GM21528 (cell line): ENCODE measurements around the gene POLR1H.

Experiments
- ATAC-seq: cut with Tn5 transposase; IDR thresholded peaks from one replicate; pipeline ENCODE4 v1.9.1; 2021; ENCODE audit warnings: mild to moderate bottlenecking, moderate library complexity; ENCODE audit not compliant: unreplicated experiment, low FRiP score

The POLR1H gene

DNA sequence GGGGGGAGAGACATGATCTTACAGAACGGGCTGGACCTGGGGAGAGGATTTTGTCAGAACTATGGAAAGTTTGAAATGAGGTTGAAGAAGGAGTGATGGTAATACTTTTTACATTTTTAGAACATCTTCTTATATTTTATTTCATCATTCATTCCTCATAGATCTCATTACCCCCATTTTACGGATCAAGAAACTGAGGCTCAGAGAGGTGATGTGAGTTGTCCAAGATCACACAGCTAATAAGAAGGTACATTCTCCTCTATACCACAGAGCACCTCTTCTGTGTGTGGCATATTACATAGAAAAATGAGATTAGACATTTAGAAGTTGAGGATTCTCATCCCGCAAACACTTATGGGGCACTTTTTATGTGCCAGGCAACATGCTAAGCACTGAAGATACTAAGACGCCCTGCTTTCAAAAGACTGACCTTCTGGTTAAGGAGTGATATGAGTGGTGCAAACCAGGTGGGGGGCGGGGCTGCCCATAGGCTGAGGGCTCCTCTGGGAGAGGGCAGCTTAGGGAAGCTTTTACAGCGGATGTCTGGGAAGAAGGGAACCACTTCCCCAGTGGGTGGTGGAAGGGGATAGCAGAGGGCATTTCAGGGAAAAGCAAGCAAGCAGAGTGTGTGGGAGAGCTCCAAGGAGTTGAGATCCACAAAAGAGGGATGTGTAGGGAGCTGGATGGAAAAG lies 31.9 kb downstream of the POLR1H start:
- no peak for ATAC-seq

DNA sequence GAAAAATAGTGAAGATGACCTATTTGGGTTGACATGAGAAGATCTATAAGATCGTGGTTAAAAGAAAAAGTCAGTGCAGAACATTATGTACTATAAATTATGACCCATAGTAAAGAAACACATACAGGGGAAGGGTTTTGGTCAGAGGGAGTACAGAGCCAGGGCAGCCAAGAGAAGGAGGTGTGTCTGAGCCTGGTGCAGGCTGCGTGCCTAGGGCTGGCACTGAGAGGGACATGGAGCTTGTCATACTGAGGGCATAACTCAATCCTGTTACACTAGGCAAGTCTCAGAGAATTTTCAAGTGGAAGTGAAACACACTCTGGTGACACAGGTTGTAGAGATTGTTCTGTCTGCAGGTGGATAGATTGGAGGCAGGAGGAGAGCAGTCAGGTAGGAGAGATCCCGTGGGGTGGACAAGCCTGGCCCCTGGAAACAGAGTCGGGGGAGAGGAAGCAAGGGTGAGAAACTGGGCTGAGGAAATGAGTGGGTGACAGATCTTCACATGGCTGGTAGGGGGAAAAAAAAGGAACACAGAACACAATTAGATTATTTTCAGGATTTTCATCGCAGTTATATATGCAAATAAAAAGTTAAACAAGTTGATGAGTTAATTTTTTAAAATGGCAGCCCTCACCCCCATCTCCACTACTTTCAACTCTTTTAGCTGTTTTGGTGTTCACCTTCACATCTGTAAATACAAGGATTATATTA lies 33.0 kb downstream of the POLR1H start:
- ATAC-seq: no peak

- no peak for ATAC-seq
Measured at GRCh38 chr6:30096829-30097228, 35.8 kb downstream of the POLR1H start.

DNA sequence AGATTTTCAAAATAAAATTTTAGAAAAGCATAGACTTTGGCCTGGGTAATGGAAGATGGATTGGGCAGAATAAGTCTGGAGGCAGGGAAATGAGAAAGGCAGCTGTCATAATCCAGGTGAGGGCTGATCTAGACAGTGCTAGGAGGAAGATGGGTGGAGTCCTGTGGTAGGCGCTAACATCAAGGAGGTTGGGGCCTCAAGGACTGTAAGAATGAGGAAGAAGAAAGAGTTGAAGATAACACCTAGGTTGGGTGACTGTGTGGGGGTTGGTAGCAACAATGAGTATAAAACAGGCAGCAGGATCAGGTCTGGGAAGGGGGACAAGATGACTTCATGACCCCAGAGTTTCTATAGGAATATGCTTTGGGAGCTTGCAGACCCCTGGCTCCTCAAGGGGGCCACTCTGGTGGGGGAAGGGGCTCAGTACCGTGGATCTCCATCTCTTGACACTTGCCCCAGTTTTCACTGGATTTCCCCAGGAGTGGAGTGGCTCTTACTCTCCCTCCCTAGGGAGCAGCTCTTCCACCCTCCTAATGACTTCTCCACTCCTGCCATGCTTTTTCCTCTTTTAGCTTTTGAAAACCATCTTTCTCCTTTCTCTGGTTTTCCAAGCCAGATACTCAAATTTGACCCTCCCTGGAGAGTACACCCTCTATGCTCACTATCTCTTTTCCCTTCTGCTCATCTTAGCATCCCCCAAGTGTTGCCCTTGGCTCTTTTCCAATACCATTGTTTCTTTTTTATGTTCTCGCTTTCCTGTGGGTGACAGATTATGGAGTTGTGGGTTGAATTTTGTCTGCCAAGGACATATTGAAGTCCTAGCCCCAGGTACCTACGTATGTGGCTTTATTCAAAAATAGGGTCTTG lies 37.1 kb downstream of the POLR1H start:
- no peak for ATAC-seq

DNA sequence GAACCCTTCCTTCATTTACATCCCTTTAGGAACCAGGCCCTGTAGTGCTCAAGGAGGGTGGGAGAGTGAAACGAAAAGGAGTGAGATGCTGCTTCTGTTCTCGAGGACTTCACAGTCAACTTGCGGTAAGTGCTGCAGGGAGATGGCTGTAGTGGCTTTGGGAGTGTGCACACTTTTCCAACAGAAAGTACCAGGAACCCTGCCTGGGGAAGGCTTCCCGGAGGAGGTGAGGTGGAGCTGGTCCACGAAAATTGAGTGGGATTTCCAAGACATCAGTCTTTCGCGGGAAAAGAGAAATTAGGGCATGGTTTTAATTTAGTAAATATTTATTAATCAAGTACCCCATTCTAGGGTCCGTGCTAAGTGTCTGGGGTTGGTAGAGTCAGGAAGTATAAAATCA lies 39.1 kb downstream of the POLR1H start:
- no peak for ATAC-seq

GRCh38 chr6:30100585-30101443 lies 39.7 kb downstream of the POLR1H start:
- ATAC-seq: no peak

DNA sequence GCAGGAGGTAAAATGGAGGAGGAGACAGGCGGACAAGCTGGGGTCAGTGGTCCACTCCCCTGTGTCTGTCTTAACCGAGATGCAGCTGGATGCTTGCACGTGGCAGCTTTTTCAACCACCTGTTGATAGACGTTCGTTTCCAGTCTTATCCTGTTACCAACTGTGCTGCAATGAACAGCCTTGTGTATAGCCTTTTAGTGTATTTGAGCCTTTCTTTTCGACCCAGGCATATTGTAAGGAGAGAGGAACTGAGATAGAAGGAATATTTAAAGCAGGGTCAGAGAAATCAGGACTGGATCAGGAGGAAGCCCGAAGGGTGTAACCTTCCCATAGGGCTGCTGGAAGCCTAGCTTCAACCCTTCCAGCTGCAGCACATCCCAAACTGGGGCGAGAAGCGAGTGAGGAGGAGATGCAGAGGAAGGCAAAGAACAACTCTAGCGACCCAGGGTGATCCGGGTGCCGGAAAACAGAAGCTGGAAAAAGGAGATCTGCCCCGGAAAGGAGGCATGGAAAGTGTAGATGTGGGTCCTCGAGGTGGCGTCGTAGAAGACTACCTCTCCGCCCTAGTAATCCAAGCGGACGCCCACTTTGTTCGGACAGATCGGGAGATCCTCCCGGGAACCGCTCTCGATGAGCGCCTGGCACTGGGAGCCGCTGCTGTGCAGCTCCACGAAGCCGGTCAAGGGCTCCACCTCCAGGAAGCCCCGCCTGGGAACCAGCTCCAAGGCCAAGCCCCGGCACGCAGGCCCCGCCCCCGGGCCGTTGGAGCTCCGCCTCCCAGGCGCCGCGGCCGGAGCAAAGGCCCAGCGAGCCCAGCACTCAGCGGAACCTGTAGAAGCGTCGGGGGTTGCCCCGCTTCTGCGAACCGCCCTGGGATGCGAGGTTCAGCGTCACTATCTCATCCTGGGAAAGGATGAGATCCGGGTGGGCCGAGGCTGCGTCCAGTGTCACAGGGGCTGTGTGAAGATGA lies 40.7 kb downstream of the POLR1H start:
- ATAC-seq: peak; percentile 66

GRCh38 chr6:30102414-30102969 lies 41.4 kb downstream of the POLR1H start:
- no peak for ATAC-seq

- no peak for ATAC-seq
Measured at GRCh38 chr6:30102970-30103871, 42.2 kb downstream of the POLR1H start.

DNA sequence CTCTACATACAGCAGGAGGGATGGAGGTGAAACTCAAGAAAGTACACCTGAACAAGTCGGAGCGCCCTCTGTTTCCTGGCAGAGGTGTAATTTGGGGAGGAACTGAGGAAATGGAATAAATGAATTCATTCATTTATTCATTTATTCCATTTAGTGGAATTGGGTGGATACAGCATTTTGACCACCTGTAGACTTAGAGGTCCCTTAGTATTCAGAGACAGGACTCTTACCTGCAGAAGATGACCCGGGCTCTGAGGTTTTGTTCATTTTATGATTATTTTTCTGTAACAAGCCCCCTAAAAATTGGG lies 42.8 kb downstream of the POLR1H start:
- ATAC-seq: no peak

DNA sequence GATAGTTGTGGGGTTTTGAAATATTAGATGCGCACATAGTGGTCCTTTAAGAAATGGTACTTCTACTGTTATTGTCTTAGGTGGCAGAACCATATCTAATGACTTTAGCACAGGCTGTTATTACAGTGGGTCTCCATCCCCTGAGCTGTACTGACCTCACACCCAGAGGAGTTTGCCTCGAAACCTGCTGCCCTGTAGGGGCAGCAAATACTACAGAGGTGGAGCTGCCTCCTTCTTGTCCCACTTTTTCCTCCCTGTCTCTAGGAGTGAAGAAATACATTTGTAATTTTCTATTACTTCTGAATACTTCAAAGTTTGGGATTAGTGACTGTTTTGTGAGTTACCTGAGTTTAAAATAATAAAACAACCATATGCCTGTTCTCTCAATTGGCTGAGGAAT lies 43.6 kb downstream of the POLR1H start:
- no peak for ATAC-seq

DNA sequence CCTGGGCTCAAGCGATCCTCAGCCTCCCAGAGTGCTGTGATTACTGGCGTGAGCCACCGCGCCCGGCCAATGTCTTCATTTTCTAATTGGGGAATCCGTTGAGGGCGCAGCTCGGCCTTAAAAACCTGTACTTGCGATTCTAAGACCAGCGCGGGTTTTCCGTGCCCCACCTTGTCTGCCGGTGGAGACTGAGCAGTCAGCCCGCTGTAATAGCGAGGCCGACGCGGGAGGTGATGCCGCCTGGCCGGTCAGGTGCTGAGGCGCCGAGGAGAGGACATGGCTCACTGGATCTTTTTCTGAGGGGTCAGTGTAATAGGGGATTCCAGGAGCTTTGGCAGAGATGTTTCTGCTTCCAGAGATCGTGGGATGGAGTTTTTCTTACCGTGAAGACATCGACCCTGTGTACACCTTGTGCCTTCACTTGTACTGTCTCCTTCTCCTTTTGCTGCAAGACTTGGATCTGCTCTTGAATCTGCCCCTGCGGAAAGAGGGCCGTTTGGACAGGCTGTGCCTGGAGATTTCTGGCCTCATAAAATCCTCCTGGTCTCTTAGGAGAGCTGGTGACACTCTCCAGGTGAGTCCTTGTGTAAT lies 50.3 kb downstream of the POLR1H start:
- no peak for ATAC-seq

GRCh38 chr6:30112402-30112994 lies 51.4 kb downstream of the POLR1H start:
- ATAC-seq: no peak

DNA sequence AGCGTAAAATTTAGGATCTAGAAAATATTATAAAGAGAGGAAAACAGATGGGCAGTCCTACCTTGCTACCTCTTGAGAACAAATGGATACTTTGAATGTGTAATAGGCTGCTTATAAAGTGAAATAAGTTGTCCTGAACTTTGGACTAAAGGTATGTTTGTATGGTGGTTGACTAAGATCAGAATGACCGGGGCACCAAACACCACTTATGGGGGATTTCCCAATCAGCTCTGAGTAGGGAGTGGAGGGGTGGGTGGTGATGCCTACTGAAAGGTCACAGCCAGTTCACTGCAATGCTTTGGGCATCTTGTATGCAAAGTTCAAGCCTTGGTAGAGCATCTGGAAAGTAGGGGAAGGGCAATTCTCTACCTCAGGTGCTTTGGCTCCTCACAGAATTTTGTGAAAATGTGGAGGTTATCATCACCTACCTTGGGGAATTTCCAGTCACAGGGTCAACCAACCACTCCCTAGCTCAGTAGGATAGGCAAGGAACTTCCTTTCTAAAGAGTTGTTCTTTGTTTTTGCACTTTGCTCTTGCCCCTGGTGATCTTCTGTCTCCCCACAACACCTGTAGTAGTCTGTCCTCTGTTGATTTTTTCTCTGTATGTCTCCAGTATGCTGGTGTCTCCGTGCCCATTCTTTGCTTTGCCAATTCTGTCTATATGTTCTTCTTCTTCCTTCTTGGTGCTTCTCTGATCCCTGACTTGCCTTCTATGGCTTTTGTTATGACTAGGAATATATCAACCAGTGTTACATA lies 52.1 kb downstream of the POLR1H start, which contains the start of gene TRIM31:
TSS of gene TRIM31 (minus strand) at position 88 of the 757 bp plus-strand sequence. CDS start 285 bp downstream, outside the sequence.
- ATAC-seq: no peak

DNA sequence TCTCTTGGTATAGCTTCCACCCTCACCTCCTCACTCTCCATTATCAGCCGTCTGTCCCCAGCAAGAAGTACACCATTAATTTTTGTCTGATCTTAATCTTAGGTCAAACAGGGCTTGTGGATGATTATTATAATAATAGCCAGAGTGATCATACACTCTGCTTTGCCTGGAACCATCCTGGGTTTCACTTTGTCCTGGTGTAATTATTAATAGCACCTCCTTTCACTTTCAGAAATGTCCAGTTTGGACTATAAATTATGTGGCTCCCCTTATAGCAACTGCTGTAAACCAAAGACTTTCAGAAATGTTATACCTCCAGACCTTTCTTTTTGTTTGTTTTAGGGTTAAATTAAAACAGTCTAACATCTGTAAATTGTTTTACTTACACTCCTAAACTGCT lies 52.8 kb downstream of the POLR1H start:
- no peak for ATAC-seq
